RKO (cell line): Measurements from ENCODE around the gene SH3GLB1.
"Not testable (repeated sequence)": the region's sequence is repeated elsewhere in the genome, so short reads cannot be mapped to it uniquely, and the experiment has no call there.

Experiments used
- DNase-seq: peaks from one replicate; pipeline ENCODE4 v3.0.0-alpha.2; 2016; ENCODE audit warnings: low spot score

SH3GLB1 gene

DNA sequence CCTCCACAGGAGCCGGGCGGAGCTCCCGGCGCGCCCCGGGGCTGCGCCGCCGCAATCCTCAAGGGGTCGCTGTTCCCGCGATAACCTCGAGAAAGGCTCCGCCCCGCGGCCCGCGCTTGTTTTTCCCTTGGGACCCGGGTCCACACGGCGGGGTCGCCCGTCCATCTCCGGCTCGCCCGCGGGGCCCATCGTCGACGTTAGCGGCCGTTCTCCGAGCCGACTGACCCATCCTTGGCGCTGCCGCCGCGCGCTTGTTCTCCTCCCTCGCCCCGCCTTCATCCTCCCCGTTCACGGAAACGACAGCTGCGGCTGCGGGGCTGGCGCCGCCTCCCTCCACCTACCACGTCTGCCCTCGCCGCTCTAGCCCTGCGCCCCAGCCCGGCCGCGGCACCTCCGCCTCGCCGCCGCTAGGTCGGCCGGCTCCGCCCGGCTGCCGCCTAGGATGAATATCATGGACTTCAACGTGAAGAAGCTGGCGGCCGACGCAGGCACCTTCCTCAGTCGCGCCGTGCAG lies at the start of gene SH3GLB1:
SH3GLB1 (plus strand) TSS at position 119 of the 514 bp plus-strand sequence; CDS start at position 443, 324 bp downstream.
- DNase-seq, result peak; percentile 86

DNA sequence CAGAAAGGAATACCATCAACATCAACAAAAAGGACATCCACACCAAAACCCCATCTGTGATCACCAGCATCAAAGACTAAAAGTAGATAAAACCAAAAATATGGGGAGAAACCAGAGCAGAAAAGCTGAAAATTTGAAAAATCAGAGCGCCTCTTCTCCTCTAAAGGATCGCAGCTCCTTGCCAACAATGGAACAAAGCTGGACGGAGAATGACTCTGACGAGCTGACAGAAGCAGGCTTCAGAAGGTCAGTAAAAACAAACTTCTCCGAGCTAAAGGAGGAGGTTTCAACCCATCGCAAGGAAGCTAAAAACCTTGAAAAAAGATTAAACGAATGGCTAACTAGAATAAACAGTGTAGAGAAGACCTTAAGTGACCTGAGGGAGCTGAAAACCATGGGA lies 46.0 kb upstream of the SH3GLB1 start:
- not testable (repeated sequence) for DNase-seq

DNA sequence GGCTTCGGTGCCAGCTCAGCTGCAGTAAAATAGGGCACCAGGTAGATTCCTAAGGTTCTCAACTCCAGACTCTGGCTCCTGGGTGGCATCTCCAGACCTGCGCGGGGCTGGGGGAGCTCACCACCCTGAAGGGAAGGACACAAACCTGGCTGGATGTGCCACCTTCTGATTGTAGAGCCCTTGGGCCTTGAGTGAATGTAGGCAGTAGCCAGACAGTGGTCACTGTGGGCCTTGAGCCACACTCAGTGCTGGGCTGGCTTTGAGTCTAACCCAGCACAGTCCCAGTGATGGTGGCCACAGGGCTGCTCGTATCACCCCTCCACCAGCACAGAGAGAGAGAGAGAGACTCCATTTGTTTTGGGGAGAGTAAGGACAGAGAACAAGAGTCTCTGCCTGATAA lies 38.0 kb upstream of the SH3GLB1 start:
- no peak for DNase-seq

DNA sequence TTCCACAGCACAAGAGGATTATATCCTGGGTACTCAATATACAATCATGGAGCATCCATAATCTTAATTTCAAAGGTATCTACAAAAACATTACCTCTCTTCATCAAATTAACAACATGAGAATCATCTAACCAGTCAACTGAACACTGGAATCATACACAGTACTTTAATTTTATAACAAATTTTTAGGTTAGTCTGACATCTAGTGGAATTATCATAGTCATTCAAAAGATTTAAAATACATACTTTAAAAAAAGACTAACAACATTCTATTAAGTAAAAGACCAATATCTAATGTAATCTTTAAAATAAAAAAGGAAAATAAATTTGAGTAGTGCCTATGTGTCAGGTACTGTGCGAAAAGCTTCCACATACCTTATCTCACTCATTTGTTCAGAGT lies 16.8 kb upstream of the SH3GLB1 start:
- peak; percentile 75 for DNase-seq

DNA sequence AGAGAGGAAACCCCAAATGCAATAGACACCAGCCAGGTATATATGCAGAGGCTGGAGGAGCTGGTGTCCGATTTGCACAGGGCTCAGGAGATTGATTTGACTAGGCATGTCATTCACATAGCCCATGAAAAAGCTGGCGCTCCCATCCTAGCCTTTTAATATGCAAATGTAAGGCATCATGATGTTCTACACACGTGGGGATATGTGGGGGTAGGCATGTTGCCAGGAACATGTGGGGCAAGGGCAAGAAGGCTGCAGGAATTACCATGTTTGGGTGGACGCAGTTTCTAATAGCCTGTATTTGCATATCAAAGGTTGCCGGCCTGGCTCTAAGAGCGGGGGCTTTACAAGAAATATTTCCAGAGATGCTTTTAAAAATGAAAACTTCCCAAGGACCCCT lies 11.7 kb upstream of the SH3GLB1 start:
- no peak for DNase-seq

DNA sequence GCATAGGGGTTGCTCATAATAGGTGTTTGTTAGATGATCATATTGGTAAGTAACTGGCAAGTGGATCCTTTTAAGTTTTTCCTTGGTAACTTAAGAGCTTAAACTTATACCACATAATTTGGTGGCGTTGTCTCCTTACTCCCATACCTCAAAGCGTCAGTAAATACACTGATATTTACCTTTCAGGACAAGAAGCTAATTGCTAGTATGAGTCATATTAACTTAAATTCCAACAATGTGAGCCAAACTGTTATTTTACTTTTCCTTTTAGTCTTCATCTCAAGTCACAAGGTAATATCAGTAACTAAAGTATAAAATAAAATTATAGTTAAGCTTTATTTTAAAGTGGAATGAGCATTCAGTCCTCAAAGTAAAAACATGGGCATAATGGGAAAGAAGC lies 9.0 kb upstream of the SH3GLB1 start:
- no peak for DNase-seq

DNA sequence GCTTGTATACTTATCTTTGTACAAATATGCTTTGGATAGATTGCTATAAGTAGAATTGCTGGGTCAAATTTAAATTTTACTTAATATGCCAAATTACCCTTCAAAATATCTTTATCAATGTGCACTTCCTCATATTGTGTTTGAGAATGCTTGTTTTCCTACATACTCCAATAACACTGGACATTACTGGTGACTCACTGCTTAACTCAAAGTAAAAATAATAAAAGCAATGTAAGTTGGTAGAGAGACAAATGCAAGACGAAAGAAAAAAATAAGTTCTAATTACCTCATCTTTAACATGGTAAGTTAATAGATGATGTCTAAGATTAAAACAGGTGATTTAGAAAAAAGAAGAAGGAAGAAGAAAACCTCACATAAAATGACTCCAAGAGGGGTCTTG lies 7.9 kb upstream of the SH3GLB1 start:
- no peak for DNase-seq

DNA sequence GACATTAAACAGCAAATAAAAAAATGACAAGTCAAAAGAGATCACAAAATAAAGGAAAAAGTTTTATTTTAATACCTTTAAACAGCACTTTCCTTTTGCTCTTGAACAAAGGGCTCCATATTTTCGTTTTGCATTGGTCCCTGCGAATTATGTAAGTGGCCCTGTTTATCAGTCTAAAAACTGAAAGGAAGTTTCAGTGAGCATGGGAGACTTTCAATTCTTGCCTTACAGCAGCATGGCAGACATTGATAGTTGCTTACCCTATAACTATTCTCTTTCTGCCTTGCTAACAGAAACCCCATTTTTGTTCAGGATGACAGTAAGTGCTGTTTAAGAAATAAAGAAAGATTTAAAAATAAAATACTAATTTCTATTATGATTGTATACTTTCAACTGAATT lies 5.2 kb upstream of the SH3GLB1 start:
- DNase-seq, result no peak

DNA sequence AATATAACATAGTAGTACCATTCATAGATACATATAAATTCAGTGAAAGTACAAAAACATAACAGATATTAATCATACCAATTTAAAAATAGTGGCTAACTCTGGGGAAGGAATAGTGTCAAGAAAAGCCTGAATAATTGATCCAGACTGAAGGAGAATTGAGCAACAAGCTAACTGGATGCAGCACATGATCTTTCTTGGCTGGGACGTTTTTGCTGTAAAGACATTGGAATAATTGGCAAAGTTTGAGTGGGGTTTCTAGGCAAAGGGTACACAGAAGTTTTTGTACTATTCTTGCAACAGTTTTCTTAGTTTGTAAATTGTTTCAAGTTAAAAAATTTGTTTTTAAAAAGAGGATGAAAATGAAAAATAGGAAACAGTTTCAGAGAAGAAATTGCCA lies 2.6 kb upstream of the SH3GLB1 start:
- no peak for DNase-seq

DNA sequence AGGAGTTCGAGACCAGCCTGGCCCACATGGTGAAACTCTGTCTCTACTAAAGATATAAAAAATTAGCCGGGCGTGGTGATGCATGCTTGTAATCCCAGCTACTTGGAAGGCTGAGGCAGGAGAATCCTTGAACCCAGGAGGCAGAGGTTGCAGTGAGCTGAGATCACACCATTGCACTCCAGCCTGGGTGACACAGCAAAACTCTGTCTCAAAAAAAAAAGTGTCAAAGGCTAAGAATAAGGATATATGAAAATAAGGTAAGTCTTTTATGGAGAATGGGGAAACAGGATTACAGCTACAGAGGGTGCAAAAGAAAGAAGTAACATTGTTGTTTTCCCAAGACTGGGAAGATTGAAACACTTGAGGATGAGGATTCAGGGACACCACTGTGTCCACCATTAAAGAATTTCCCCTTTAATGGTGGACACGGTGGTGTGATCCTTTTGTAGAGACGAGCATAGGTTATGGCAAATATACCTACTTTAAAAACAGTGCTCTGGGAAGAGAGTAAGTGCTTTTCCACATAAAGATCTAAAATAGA lies 1.4 kb upstream of the SH3GLB1 start:
- DNase-seq, result not testable (repeated sequence)

DNA sequence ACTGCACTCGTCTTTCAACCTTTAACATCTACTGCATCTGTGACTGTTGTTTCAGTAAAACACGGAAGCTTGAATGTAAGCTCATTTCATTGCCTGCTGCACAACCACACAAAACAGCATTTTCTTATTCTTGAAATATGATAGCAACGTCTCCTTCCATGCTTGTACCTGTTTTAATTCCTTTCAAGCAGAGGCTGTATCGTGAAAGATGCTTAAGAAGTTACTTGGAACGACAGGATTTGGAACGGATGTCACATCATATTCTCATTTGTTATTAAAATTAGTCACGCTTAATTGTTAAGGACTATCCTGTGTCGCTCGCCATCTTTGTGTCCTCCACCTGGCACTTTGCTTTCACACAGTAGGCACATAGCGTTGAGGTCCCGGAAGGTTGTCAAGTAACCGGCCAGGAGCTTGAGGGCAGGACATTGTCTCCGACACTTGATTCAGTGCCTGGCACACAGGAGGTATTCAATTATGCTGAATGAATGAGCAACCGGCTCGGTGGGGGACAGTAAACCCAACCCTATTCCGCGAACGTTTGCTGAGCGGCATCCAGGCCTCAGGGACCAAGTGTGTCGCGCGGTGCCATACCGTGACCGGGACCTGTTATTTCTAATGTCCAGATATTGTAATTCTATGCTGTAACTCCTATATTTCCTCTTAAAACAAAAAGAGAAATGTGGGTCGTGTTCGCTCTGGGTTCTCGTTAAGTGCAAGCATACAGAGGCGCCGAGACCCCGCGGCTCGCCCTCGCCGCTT lies 499 bp upstream of the SH3GLB1 start:
- peak; percentile 69 for DNase-seq

DNA sequence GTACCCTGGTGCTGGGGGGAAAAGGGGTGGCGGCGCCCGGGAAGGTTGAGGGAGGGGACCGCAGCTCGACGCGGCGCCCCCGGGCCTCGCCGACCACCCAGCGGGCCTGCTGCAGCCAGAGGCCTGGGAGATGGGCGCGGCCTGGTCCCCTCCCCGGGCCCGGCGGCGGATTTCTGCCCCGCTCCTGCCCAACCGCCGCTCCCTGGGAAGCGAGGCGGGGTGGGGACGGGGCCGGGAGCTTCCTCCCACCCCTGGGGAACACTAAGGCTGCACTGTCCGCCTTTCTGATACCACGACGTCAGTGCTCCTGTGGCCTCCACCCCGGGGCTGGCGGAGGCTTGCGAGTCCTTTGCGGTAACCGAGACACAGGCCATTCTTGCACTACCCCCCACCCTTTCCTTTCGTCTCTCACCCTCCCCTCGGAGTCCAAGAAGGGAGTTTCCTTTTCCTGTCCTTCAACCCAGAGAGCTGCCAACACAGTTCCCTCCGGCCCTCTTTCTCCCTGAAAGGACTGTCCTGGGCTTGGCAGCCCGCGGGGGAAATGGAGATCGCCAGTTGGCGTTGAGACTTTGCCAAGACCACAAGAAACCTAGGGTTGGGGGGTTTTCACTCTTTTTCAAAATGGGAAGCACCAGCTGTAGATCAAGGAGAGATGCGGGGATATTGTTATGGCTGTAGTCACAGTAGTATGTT lies 742 bp downstream of the SH3GLB1 start:
- peak; percentile 63 for DNase-seq

DNA sequence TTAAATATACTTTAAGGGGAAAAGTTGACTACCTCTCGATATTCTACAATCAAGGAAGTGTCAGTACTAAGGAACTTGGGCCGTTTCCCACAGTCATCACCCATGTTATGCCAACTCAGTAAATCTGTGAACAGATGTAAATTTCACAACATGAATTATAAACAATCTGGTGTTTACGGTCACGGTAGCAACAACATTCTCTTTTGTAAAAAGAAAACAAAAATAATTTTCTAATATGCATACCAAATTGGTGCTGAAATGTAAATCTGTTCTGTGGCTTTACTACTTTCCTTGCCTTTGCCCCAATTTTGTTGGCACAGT lies 1.2 kb downstream of the SH3GLB1 start:
- DNase-seq, result peak; percentile 50

DNA sequence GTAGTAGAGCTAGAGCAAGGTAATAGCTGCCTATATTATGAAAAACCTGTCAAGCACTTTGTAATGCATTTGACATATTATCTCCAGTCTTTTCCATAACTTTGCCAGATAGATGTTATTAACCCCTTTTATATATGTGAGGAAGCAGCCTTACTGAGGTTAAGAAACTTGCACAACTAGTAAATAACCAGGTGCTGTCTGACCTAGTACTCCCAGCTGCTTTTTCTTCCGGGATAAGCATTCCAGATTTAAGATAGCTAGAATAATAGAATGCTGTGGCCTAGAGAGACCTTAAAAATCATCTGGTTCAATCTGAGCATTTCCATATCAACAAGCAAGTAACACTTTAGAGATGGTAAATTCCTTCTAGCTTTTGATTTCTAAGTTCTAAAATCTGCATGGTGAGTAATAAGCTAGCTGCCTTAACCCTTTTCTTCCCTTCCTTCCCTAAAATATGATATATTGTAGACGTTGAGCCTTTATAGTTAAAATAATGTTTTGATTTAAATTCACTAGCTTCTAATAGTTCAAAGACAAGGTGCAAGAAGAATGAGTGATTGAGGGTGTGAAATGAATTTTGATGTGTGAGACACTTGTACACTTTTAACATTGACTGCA lies 1.8 kb downstream of the SH3GLB1 start:
- DNase-seq, result peak; percentile 36

DNA sequence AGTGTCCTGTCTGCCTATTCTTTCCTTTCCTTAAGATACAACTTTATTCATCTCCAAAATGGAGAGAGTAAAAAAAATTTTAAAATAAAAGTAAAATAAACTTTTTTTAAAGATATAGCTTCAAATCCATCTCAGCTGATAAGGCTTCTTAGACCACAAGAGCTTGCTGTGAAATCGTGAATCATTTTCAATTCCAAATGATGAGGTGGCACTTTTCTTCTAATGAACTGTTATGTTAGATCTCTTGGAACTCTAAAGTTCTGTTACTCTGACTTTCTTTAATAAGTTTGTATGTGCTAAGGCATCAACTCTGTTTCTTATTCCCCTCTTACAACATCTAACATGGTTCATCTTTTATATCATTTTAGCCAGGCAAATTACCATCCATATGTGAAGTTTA lies 4.5 kb downstream of the SH3GLB1 start:
- peak; percentile 61 for DNase-seq

DNA sequence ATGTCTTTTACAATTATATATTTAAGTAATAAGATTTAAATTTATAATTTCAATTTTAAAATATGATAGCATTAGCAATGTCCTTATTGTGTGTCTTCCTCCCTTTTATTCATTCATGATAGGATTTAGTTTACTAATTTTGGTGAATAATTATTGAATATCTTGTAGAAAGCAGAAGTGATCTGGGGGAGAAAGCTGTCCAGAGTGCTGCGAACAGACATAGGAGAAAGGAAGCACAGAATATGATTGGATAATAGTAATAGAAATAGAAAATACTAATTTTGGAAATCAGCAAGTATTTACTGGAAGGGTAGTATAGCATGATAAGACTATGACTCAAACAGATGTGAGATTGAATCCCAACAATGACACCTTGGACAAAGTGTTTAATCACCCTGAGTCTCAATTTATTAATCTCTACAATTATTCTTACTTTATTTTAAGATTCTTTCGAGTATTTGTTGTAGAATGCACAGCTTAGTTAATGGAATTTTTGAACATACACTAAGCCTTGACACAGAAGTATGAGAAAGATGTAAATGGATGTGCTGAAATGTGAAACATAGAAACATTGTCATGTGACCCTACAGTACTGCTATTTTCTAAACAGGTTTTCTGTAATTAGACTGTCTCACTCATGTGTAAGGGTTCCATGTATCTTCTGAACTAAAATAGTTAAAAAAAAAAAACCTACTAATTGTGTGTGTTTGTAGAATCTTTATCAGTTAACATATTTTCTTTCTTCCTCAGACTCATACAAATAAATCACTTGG lies 7.9 kb downstream of the SH3GLB1 start:
- DNase-seq, result no peak

DNA sequence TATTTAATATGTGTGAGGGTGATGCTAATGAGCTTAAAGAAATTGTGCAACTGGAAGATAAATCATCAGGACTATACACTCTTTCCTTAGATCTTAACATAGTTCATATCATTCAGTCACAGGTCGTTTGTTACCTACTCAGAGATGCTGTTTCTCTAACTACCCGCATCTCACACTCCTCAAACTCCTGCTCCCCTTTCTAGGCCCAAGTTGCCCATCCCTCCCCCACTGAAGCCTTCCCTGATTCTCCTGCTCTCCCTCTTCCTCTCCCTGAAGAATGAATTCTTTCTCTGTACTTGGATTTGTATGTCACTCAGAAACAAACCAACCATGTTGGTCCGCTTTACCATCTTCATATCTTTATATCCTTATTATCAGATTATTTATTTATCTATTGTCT lies 9.1 kb downstream of the SH3GLB1 start:
- no peak for DNase-seq

DNA sequence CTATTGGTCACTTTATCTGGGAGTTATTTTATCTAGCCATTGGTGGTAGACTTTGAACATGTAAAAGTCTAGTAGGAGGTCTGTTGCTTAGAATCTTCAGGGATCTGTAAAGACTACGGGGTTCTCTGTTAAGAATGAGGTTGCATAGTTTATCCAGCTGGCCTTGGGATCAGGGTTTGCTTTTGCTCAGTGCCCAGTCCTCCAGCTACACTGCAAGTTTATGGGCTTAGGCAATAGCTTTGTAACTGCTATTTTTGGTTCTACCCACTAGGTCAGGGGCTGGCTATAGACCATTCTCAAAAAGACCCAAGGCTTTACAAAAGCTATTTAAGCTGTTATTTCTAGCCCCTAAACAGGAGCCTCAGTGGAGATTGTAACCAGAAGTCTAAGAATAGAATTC lies 9.8 kb downstream of the SH3GLB1 start:
- no peak for DNase-seq

DNA sequence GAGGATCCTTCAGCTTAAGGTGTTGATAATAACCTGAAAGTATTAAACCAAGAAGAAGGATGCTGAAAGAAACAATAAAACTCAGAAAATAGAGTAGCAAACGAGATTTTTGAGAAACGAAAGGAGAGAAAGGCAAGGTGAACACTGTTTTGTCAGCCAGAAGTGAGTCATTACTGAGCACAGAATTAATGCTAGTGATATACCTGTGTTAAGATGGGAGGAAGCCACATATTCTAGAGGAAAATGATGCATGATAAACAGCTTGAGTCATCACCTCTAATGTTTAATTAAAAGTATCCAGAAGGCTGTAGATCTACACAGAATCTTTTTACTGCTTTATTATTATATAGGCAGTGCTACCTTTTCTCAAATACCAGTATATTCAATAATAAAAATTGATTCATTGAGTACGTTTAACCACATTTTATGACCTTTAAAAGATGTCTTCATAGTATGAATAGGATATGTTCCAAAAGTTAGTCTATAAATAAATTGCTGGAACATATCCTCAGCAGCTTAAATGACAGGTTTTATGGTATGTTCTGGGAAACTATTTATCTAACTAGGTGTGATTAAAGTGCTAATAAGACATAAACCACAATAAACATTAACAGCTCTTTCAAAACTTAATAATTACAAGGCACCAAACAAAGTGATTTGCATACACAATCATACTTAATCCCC lies 10.3 kb downstream of the SH3GLB1 start:
- no peak for DNase-seq

DNA sequence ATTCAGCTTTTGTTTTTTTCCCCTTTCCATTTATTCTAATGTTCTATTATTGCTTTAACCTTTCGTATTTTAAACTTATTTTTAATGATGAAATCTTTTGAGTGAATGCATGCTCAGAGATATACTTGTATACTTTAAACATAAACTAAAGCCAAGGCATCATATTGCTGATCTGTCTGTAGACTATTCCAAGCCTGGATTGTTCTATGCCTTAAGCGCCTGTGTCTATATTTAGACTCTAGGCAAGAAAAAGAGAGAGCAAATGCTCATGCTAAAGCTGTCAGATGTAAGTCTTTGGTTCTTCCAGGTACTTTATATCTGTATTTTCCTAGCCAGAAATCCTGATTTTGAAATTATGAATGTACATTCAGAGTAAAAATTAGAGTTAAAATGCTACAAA lies 14.4 kb downstream of the SH3GLB1 start:
- DNase-seq, result no peak

DNA sequence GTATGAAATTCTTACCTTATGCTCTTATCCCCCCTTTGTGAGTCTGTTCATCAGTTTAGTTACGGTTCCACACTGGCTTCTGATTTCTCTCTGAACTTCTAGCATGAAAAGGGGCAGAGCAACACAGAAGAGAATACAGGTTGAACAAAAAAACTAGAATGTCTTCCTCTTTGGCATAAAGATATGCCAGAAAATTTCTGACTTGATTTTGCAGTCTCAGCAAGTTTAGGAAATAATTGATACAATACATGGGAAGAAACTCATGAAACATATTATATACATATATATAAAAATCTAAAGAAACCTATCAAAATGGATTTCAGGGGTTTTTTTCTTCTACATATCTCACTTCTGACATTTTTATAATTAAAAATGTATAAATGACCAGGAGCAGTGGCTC lies 27.0 kb downstream of the SH3GLB1 start:
- DNase-seq, result no peak

DNA sequence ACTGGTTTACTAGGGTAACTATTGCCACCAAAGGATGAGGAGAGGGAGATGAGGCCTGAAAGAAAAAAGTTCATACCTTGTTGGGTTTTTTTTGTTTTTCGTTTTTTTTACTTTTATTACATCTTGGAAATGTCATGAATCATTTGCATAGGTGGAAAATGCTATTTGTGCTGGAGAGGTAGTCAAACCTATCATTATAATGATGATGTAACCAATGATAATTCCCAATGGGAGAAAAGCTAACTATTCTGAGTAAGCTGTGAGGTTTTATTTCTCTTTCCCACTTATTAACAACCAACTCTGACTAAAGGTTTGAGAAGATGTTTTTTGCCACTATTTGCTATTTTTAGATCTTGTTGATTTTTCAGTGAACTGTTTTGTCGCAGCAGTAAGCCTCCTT lies 29.0 kb downstream of the SH3GLB1 start:
- DNase-seq, result no peak
